ENCODE data around the gene SP3. TPM values are rescaled to one million over a fixed set of nuclear protein-coding genes. Genes with fewer than 3 reads are reported as not detected.

The SP3 gene
- total and polyA plus RNA-seq, 4 donors: 45.9 to 153 (median 94.6) TPM

DNA sequence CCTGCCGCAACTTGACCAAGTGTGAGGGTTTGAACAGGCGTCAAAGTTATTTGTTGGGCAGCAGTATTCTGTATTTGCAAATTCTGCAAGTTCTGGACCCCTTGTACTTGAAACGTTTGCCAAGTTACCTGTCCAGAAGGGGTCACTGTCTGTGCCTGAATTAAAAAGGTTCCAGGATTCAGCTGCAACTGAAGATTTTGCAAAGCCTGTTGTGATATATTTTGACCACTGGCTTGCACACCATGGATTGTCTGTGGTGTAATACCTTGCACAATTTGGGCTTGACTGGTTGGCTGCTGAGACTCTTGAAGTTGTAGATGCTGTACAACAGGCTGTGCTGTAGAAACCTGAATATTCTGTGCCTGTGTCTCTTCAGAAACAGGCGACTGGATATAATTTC lies 10.2 kb downstream of the SP3 start:
- H3K4me1 ChIP-seq (ENCODE audit: control insufficient read depth, insufficient read depth, low read length): peaks cover 3% of the 10 kb centered on the region
- no peaks in the 10 kb centered on the region for H3K9me3 ChIP-seq (ENCODE audit: control insufficient read depth, insufficient read depth, low read length)

DNA sequence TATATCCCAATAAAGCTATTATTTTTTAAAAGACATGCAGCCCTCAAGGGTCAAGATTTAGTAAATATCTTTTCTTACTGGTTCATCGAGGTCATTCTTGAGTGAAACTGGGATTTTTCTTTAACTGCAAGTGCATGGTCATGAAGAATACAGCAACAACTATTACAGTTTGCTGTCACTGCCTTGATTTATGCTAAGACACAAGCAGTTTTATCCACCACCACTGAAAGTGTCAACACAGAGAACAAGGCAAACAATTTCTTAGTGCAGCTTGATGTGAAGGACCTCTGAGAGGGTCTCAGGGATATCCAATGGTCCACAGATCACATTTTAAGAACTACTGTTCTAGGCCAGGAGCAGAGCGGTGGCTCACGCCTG lies 12.1 kb downstream of the SP3 start:
- Histone ChIP-seq H3K9me3 (ENCODE audit: control insufficient read depth, insufficient read depth, low read length) (no peaks in the 10 kb centered on the region), H3K4me1 (ENCODE audit: control insufficient read depth, insufficient read depth, low read length) (no peaks in the 10 kb centered on the region), H3K4me3 (ENCODE audit: low read depth, low read length) (no peak overlapping the region), H3K27ac (ENCODE audit: low read depth, low read length) (no peak overlapping the region), H3K27me3 (ENCODE audit: control insufficient read depth, insufficient read depth, low read length) (no peaks in the 10 kb centered on the region), H3K36me3 (ENCODE audit: control insufficient read depth, insufficient read depth, low read length) (peaks cover 13% of the 10 kb centered on the region)
- DNase-seq (ENCODE audit: low read depth in 4 of 6, low spot score in 6 of 6): no peak
- WGBS (ENCODE audit: insufficient coverage): 100% methylated on average over 2 of the region's 3 CpGs

More for the DNA sequence above, 10.2 kb downstream of the SP3 start:
- 84% methylated on average over 4 of the region's 4 CpGs for WGBS (ENCODE audit: insufficient coverage)
- Histone ChIP-seq H3K36me3 (ENCODE audit: control insufficient read depth, insufficient read depth, low read length) (peaks cover 13% of the 10 kb centered on the region), H3K4me3 (ENCODE audit: low read depth, low read length) (no peak overlapping the region), H3K27me3 (ENCODE audit: control insufficient read depth, insufficient read depth, low read length) (no peaks in the 10 kb centered on the region), H3K27ac (ENCODE audit: low read depth, low read length) (no peak overlapping the region)
- no peak for DNase-seq (ENCODE audit: low read depth in 4 of 6, low spot score in 6 of 6)

DNA sequence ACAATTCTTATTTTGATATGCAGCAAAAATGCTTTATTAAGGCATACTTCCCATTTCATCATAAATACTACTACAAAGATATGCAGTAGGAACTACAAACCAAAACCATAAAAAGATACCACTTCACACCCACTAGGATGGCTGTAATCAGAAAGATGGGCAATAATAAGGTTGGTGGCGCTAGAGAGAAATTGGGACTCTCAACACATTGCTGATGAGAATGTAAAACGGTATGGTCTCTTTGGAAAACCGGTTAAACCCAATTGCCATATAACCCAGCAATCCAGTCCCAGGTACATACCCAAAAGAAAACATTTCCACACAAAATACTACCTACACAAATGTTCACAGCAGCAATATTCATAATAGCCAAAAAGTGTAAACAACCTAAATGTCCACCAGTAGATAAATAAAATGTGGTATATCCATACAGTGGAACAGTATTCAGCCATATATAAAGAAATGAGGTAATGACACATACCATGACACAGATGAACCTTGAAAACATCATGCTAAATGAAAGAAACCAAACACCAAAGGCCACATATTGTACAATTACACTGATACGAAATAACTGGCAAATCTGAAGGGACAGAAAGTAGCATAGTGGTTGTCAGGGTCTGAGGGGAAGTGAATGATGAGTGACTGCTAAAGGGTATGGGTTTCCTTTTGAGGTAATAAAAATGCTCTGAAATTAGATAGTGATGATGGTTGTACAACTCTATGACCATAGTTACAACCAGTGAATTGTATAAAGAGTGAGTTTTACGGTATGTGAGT lies 12.7 kb downstream of the SP3 start:
- Histone ChIP-seq H3K36me3 (ENCODE audit: control insufficient read depth, insufficient read depth, low read length) (peaks cover 13% of the 10 kb centered on the region), H3K9me3 (ENCODE audit: control insufficient read depth, insufficient read depth, low read length) (no peaks in the 10 kb centered on the region), H3K27me3 (ENCODE audit: control insufficient read depth, insufficient read depth, low read length) (no peaks in the 10 kb centered on the region), H3K27ac (ENCODE audit: low read depth, low read length) (no peak overlapping the region), H3K4me3 (ENCODE audit: low read depth, low read length) (no peak overlapping the region), H3K4me1 (ENCODE audit: control insufficient read depth, insufficient read depth, low read length) (no peaks in the 10 kb centered on the region)
- WGBS (ENCODE audit: insufficient coverage): no CpG with 5 or more reads among the region's 5 CpGs
- no peak for DNase-seq (ENCODE audit: low read depth in 4 of 6, low spot score in 6 of 6)

DNA sequence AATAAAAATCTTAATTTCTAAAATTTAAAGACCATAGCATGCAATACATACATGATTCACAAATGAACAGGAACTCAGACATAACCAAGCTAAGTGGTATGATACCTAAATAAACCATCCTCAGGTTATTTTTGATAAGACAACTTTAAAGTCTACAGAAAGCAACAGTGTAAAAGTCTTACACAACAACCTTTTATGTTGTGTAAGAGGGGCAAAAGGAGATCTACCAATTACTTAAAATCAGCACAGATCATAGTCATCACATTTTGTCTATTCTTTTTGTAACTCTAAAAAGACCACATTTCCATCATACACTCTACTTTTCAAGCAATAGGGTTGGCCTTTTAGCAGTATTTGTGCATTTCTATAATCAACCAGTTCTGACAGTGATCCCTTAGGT lies 16.3 kb downstream of the SP3 start:
- no peak for DNase-seq (ENCODE audit: low read depth in 4 of 6, low spot score in 6 of 6)
- peaks cover 8% of the 10 kb centered on the region for H3K36me3 ChIP-seq (ENCODE audit: control insufficient read depth, insufficient read depth, low read length)
- no peak overlapping the region for H3K4me3 ChIP-seq (ENCODE audit: low read depth, low read length)
- no peak overlapping the region for H3K27ac ChIP-seq (ENCODE audit: low read depth, low read length)
- no peaks in the 10 kb centered on the region for H3K4me1 ChIP-seq (ENCODE audit: control insufficient read depth, insufficient read depth, low read length)
- no peaks in the 10 kb centered on the region for H3K9me3 ChIP-seq (ENCODE audit: control insufficient read depth, insufficient read depth, low read length)
- H3K27me3 ChIP-seq (ENCODE audit: control insufficient read depth, insufficient read depth, low read length): no peaks in the 10 kb centered on the region

DNA sequence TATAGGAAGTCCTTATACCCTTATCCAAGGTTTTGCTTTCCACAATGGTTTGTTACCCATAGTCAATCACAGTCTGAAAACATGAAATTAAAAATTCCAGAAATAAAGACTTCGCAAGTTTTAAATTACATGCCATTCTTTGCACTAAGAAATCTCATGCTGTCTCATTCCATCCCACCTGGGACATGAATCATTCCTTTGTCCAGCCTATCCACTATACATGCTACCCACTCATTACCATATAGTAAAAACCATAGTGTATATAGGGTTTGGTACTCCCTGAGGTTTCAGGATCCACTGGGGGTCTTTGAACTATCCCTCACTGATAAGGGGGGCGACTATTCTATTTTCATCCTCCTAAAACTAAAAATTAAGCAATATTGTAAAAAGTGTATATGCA lies 17.0 kb downstream of the SP3 start:
- Histone ChIP-seq H3K27ac (ENCODE audit: low read depth, low read length) (no peak overlapping the region), H3K4me3 (ENCODE audit: low read depth, low read length) (no peak overlapping the region), H3K27me3 (ENCODE audit: control insufficient read depth, insufficient read depth, low read length) (no peaks in the 10 kb centered on the region), H3K4me1 (ENCODE audit: control insufficient read depth, insufficient read depth, low read length) (no peaks in the 10 kb centered on the region), H3K9me3 (ENCODE audit: control insufficient read depth, insufficient read depth, low read length) (no peaks in the 10 kb centered on the region), H3K36me3 (ENCODE audit: control insufficient read depth, insufficient read depth, low read length) (peaks cover 3% of the 10 kb centered on the region)
- WGBS (ENCODE audit: insufficient coverage): 100% methylated on average over 1 of the region's 2 CpGs
- DNase-seq (ENCODE audit: low read depth in 4 of 6, low spot score in 6 of 6): no peak

DNA sequence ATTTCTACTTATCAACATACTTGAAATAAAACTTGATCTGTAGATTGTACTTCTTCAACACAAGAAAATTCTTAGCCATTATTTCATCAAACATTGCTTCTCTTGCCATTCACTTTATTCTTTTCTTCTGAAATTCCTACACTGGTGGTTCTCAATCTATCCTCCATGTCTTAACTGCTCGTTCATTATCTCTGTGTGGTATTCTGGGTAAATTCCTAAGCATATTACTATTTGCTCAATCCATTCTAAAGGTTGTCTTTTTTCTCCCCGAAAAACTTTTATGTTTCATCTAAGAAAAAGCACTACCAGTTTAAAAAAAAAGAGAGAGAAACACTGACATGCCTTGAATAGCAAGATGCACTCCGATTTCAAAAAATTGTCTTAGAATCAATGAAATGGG lies 18.0 kb downstream of the SP3 start:
- Histone ChIP-seq H3K4me3 (ENCODE audit: low read depth, low read length) (no peak overlapping the region), H3K4me1 (ENCODE audit: control insufficient read depth, insufficient read depth, low read length) (no peaks in the 10 kb centered on the region), H3K27ac (ENCODE audit: low read depth, low read length) (no peak overlapping the region), H3K36me3 (ENCODE audit: control insufficient read depth, insufficient read depth, low read length) (no peaks in the 10 kb centered on the region), H3K9me3 (ENCODE audit: control insufficient read depth, insufficient read depth, low read length) (no peaks in the 10 kb centered on the region), H3K27me3 (ENCODE audit: control insufficient read depth, insufficient read depth, low read length) (no peaks in the 10 kb centered on the region)
- no CpG with 5 or more reads among the region's 3 CpGs for WGBS (ENCODE audit: insufficient coverage)
- no peak for DNase-seq (ENCODE audit: low read depth in 4 of 6, low spot score in 6 of 6)

DNA sequence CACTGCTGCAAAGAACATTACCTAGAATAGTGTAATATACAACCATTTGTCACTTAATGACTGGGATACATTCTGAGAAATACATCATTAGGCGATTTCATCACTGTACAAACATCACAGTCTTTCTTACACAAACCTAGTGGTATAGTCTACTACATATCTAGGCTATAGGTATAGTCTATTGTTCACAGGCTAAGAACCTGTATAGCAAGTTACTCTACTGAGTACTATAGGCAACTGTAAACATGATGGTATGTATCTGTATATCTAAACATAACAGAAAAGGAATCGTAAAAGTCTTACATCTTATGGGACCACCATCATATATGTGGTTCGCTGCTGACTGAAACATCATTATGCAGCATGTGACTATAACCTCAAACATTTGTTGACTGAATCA lies 21.4 kb downstream of the SP3 start:
- Histone ChIP-seq H3K27me3 (ENCODE audit: control insufficient read depth, insufficient read depth, low read length) (no peaks in the 10 kb centered on the region), H3K4me3 (ENCODE audit: low read depth, low read length) (no peak overlapping the region), H3K4me1 (ENCODE audit: control insufficient read depth, insufficient read depth, low read length) (no peaks in the 10 kb centered on the region), H3K36me3 (ENCODE audit: control insufficient read depth, insufficient read depth, low read length) (no peaks in the 10 kb centered on the region), H3K27ac (ENCODE audit: low read depth, low read length) (no peak overlapping the region), H3K9me3 (ENCODE audit: control insufficient read depth, insufficient read depth, low read length) (no peaks in the 10 kb centered on the region)
- DNase-seq (ENCODE audit: low read depth in 4 of 6, low spot score in 6 of 6): no peak
- WGBS (ENCODE audit: insufficient coverage): no CpG with 5 or more reads among the region's 3 CpGs

DNA sequence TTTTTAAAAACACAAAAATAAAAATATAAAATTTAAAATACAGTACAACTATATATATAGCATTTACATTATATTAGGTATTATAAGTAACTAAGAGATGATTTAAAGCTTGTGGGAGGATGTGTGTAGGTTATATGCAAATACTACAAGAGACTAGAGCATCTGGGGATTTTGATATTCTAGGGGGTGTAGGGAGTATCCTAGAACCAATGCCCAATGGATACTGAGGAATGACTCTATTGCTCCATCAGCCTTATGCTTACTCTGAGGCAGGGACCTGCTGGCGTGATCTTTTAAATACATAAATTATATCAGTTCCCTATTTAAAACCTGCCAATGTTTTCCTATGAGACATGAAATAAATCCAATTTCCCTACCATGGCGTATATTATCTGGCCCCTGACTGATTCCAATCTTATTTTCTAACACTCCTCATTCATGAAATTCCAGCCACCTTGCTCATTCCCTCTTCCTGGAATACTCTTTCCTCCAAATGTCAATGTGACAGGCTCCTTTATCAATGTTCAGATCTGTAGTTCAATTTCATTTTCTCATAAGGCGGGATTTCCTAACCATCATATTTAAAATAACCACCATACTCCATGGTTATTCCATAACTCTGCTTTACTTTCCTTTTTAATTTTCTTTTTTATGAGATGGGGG lies 22.2 kb downstream of the SP3 start:
- Histone ChIP-seq H3K27me3 (ENCODE audit: control insufficient read depth, insufficient read depth, low read length) (no peaks in the 10 kb centered on the region), H3K27ac (ENCODE audit: low read depth, low read length) (no peak overlapping the region), H3K36me3 (ENCODE audit: control insufficient read depth, insufficient read depth, low read length) (no peaks in the 10 kb centered on the region), H3K9me3 (ENCODE audit: control insufficient read depth, insufficient read depth, low read length) (no peaks in the 10 kb centered on the region), H3K4me3 (ENCODE audit: low read depth, low read length) (no peak overlapping the region), H3K4me1 (ENCODE audit: control insufficient read depth, insufficient read depth, low read length) (no peaks in the 10 kb centered on the region)
- WGBS (ENCODE audit: insufficient coverage): 96% methylated on average over 2 of the region's 3 CpGs
- no peak for DNase-seq (ENCODE audit: low read depth in 4 of 6, low spot score in 6 of 6)

DNA sequence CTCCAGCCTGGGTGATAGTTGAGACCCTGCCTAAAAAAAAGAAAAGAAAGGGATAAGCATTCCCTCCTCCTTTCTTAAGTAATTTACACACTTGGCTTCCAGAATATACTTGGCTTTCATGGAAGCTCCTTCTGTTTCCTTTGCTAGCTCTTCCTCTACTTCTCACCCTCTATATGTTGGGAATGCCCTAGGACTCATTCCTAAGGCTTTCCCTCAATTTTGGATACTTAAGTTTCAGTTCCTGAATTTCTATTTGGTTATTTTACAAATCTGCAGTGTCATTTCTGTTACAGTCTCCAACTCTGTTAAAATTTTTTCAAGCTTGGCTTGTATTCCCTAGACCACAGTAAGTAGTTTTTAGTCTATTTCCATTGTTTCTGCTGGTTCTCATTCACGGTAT lies 23.6 kb downstream of the SP3 start:
- no CpG with 5 or more reads among the region's 1 CpG for WGBS (ENCODE audit: insufficient coverage)
- Histone ChIP-seq H3K4me3 (ENCODE audit: low read depth, low read length) (no peak overlapping the region), H3K9me3 (ENCODE audit: control insufficient read depth, insufficient read depth, low read length) (no peaks in the 10 kb centered on the region), H3K36me3 (ENCODE audit: control insufficient read depth, insufficient read depth, low read length) (no peaks in the 10 kb centered on the region), H3K27ac (ENCODE audit: low read depth, low read length) (no peak overlapping the region), H3K4me1 (ENCODE audit: control insufficient read depth, insufficient read depth, low read length) (no peaks in the 10 kb centered on the region), H3K27me3 (ENCODE audit: control insufficient read depth, insufficient read depth, low read length) (no peaks in the 10 kb centered on the region)
- no peak for DNase-seq (ENCODE audit: low read depth in 4 of 6, low spot score in 6 of 6)

Data from spinal cord (tissue), 10 donors.